Nephron (organoid): ENCODE data around the gene CDH4.

ENCODE experiments used
- H3K27ac Mint-ChIP-seq, 3 experiments: 2 replicates each; pipeline ENCODE4 v1.8.0; 2020; ENCODE audit warnings: mixed read lengths in 3 of 3, mild to moderate bottlenecking in 2 of 3, moderate library complexity in 1 of 3
- H3K27me3 Mint-ChIP-seq: 2 replicates; pipeline ENCODE4 v1.8.0; 2021; ENCODE audit warnings: low read depth, mild to moderate bottlenecking, moderate library complexity, mixed read lengths
- H3K36me3 Mint-ChIP-seq: 2 replicates; pipeline ENCODE4 v1.8.0; 2020; ENCODE audit warnings: low read depth, mixed read lengths
- H3K4me1 Mint-ChIP-seq: 2 replicates; pipeline ENCODE4 v1.8.0; 2020; ENCODE audit warnings: mixed read lengths
- H3K4me3 Mint-ChIP-seq, 3 experiments: 2 replicates each; pipeline ENCODE4 v1.8.0; 2020; ENCODE audit warnings: mild to moderate bottlenecking in 3 of 3, mixed read lengths in 3 of 3, moderate library complexity in 2 of 3
- H3K9me3 Mint-ChIP-seq: 2 replicates; pipeline ENCODE4 v1.8.0; 2020; ENCODE audit warnings: mixed read lengths
- TF ChIP-seq, protein P1 (sequence below), 3 experiments: fragments of 200-600 bp; sonication (generic); IDR thresholded peaks; one replicate each; pipeline ENCODE4 v1.5.0; 2021; ENCODE audit warnings: antibody characterized with exemption in 3 of 3; ENCODE audit not compliant: unreplicated experiment in 3 of 3

The CDH4 gene

DNA sequence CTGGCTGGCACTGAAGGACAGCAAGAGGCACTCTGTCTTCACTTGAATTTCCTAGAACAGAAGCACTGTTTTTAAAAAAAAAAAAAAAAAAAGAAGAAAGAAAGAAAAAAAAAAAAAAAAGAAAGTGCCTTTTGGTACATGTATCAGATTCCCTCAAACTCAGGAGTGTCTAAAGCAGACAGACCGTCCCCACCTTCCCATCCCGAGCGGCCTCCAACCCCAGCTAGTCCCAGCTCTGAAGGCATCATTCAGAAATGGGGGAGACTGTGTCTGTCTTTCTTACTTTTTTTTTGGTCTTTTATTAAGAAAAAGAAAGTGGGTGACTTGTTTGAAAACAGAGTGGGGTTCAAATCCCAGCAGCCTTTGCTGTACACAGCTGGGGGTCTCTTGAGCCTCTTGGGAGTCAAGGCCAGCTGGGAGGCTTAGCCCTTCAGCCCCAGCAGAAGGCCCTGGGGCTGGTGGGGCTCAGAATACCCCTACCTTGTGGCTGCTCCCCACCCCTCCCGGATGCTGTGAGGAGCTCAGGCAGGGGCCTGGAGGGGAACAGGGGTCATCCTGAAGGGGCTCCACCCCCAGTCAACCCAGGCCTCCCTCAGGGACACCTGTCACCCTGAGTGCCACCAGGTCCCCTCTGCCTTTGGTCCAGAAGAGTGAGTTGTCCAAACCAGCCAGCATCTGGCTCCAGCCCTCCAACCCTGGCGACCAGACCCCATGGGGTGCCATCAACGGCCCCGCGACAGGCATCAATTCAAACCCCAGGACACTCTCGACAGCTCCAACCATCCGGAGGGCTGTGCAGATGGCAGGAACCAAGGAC is 685.3 kb downstream of the CDH4 start:
- TF ChIP-seq, protein P1, sequence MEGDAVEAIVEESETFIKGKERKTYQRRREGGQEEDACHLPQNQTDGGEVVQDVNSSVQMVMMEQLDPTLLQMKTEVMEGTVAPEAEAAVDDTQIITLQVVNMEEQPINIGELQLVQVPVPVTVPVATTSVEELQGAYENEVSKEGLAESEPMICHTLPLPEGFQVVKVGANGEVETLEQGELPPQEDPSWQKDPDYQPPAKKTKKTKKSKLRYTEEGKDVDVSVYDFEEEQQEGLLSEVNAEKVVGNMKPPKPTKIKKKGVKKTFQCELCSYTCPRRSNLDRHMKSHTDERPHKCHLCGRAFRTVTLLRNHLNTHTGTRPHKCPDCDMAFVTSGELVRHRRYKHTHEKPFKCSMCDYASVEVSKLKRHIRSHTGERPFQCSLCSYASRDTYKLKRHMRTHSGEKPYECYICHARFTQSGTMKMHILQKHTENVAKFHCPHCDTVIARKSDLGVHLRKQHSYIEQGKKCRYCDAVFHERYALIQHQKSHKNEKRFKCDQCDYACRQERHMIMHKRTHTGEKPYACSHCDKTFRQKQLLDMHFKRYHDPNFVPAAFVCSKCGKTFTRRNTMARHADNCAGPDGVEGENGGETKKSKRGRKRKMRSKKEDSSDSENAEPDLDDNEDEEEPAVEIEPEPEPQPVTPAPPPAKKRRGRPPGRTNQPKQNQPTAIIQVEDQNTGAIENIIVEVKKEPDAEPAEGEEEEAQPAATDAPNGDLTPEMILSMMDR (IDR thresholded peaks at IDR 0.05; ENCODE audit: unreplicated experiment in 3 of 3): no peak
- Mint-ChIP-seq H3K4me1 (no peaks in the 10 kb centered on the region), H3K9me3 (no peaks in the 10 kb centered on the region), H3K27ac (no peak overlapping the region), H3K4me3 (no peak overlapping the region), H3K27me3 (peaks cover 6% of the 10 kb centered on the region), H3K36me3 (no peaks in the 10 kb centered on the region)

DNA sequence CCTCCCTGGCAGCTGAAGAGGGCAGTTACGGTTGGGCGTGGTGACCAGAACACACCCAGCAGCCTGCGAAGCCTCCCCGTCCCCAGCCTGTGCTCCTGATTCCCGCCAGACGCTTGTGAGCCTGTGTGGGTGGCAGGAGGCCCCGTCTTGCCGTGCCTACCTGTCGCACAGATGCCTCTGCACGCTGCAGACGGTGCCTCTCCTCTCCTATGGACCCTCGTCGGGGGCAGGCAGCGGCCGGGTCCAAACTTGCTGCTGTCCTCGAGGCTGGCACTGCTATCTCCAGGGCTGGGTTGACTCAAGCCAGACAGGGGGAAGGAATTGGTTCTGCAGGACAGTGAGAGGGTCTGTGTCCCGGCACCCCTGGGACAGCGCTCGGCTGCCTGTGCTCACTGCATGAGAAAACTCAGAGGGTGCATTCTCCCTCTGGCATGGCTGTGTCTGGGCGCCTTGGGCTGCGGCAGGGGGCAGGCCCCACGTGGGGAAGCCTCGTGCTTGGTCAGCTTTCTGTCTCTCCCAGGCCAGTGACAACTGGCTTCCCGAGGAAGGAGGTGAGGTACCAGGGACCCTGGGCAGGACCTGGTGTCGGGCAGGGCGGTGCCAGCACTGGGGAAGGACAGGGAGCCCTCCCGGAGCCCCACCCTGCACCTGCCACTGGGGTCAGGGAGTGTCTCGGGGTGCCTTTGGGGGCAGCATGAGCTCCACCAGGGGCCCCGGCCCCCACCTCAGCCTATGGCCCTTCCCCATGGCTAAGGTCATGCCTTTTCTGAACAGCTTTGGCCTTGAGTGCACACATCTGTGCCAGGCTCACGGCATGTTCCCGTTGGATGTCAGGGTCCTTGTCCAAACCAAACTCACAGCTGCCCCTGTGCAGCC is 686.1 kb downstream of the CDH4 start:
- no peak overlapping the region for H3K4me3 Mint-ChIP-seq
- H3K9me3 Mint-ChIP-seq: no peaks in the 10 kb centered on the region
- no peaks in the 10 kb centered on the region for H3K36me3 Mint-ChIP-seq
- TF ChIP-seq, protein P1 (IDR thresholded peaks at IDR 0.05; ENCODE audit: unreplicated experiment in 3 of 3): no peak
- no peak overlapping the region for H3K27ac Mint-ChIP-seq
- H3K4me1 Mint-ChIP-seq: no peaks in the 10 kb centered on the region
- peaks cover 3% of the 10 kb centered on the region for H3K27me3 Mint-ChIP-seq

DNA sequence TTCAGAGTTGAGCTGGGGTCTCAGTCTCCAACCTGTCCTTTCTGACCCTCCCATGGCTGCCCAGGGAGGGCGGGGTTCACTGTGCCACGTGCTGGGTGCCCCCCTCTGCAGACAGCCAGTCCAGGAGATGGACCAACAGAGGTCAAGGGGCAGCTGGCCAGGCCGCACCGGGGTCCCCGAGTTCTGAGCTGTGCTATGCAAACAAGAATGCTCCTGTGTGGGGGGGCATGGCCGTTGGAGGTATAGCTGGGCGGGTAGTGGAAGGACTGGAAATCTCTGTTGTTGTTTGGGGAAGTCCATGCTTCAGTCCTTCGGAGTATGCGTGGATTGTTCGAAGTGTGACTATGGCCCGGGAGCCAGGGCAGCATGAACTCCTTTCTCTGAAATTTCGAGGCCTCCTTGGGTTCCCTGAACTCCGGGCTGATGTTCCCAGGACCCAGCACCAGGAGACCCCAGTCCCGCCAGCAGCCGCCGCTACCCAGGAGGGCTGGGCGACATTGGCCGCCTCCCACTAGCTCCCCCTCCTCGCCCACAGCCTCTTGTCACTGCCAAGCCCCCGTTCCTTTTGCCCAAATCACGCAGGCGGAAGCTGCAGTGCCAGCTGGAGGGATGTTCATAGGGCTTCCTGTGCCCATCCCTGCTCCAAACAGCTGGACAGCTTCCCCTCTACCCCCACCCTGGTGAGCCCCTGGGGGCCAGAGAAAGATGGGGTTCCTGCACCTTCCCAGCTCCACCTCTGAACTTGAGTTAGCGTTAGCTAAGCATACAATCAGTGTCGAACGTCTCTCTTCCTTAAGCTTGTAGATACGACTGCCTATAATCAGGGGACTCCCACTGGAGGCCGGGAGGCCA is 687.0 kb downstream of the CDH4 start:
- H3K27ac Mint-ChIP-seq: no peak overlapping the region
- H3K4me3 Mint-ChIP-seq: no peak overlapping the region
- peaks cover 3% of the 10 kb centered on the region for H3K27me3 Mint-ChIP-seq
- H3K4me1 Mint-ChIP-seq: no peaks in the 10 kb centered on the region
- H3K9me3 Mint-ChIP-seq: no peaks in the 10 kb centered on the region
- TF ChIP-seq, protein P1 (IDR thresholded peaks at IDR 0.05; ENCODE audit: unreplicated experiment in 3 of 3): no peak
- H3K36me3 Mint-ChIP-seq: no peaks in the 10 kb centered on the region

DNA sequence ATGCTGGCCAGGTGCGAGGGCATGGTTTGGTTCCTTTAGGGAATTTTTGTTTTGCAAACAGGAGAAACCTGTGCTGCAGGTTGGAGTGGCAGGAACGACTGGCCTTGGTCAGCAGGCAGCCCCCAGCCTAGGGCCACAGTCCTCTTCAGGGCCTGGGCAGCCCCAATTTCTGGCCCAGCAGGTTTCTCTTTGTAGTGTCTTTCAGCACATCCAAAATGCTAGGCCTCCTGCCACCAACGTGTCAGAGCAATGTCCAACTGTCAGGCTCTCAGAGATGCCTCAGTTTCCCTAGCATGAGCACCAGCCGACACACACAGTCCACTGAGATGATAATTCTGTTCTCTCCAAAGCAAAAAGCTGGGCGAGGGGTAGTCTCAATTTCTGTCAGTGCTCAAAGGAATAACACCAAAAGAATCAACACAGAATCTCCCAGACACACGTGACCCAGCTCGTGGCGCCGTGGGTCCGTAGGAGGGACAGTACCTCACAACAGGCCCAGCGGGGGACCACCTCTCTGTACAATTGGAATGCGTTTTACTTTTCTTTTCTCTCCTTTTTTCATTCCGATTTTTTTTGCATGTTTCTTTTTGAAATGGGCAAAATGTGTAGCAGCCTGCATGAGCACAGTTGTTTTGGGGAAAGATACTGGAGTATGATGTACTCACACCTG is 687.8 kb downstream of the CDH4 start:
- Mint-ChIP-seq H3K27ac (no peak overlapping the region), H3K4me1 (no peaks in the 10 kb centered on the region), H3K9me3 (no peaks in the 10 kb centered on the region), H3K4me3 (no peak overlapping the region), H3K27me3 (peaks cover 3% of the 10 kb centered on the region), H3K36me3 (no peaks in the 10 kb centered on the region)
- TF ChIP-seq, protein P1 (IDR thresholded peaks at IDR 0.05; ENCODE audit: unreplicated experiment in 3 of 3): no peak

DNA sequence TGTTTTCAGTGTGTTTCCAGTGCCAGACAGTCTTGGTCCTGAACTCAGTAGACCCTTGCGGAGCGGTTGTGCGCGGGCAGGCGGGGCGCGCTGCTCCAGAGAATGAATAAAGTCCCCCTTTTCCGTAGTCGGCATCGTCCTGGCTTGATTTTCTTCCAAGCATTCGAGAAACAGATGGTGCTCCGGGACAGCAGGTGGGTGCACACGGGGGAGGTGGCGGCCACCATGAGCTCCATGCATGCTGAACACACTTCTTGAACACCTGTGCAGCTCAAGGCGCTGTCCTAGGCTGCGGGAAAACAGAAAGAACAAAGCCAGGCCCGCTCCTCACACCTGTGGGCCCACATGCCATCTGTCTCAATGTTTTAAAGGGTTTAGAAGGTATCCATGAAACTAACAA is 688.4 kb downstream of the CDH4 start:
- Mint-ChIP-seq H3K9me3 (no peaks in the 10 kb centered on the region), H3K27me3 (peaks cover 3% of the 10 kb centered on the region), H3K36me3 (no peaks in the 10 kb centered on the region), H3K4me3 (no peak overlapping the region), H3K27ac (no peak overlapping the region), H3K4me1 (no peaks in the 10 kb centered on the region)
- TF ChIP-seq, protein P1 (IDR thresholded peaks at IDR 0.05; ENCODE audit: unreplicated experiment in 3 of 3): no peak
